ENCODE results near the gene MYBL2. TPM values are rescaled to one million over a fixed set of nuclear protein-coding genes. Genes with fewer than 3 reads are reported as not detected.

Gene MYBL2
- total RNA-seq, 1 experiment from 2014 or later, result 138 TPM

- ATAC-seq, result no peak; the same call in 1 of the 2 replicates
- POLR2A ChIA-PET, result no interaction called here
Measured at GRCh38 chr20:43681468-43681942, 14.6 kb downstream of the MYBL2 start.

GRCh38 chr20:43681991-43682410, 15.1 kb downstream of the MYBL2 start:
- ChIA-PET CTCF (interaction anchor here (0.6 kb wide), 1 partner anchor 1730 kb away, joined by 6 read pairs; no protein-coding TSS in a partner anchor), POLR2A (no interaction called here)
- no TSS peak for BruUV-seq (replicated peaks)
- TF ChIP-seq CTCF (IDR thresholded peaks at IDR 0.05), result no peak
- no peak for TF ChIP-seq SIN3A (IDR thresholded peaks at IDR 0.05; ENCODE audit: borderline replicate concordance, insufficient read depth, low read depth, low read length)
- TF ChIP-seq POLR2AphosphoS5 (IDR thresholded peaks at IDR 0.05; ENCODE audit: low read depth, low read length), result no peak
- TF ChIP-seq REST (IDR thresholded peaks at IDR 0.05; ENCODE audit: insufficient read depth in 1 of 2, low read depth in 2 of 2, low read length in 1 of 2), result no peak
- TF ChIP-seq TCF7L2 (IDR thresholded peaks at IDR 0.05; ENCODE audit: low read depth, low read length), result no peak
- intact Hi-C loops (cut with micrococcal nuclease; ENCODE audit: unreplicated experiment) (no loop called here), in situ Hi-C loops (cut with HindIII; ENCODE audit: low pct_unique_long_range_greater_than_20kb, low sequenced_read_pairs) (no loop called here)
- Histone ChIP-seq H3K9me3 (ENCODE audit: control insufficient read depth, insufficient read depth, low read depth, low read length) (no peaks in the 10 kb centered on the region), H3K36me3 (ENCODE audit: control insufficient read depth, insufficient read depth, low read length) (no peaks in the 10 kb centered on the region), H3K4me1 (ENCODE audit: control insufficient read depth, insufficient read depth, low read length) (no peaks in the 10 kb centered on the region), H3K27ac (ENCODE audit: low read length) (no peak overlapping the region), H3K4me3 (ENCODE audit: low read depth in 2 of 2, low read length in 2 of 2) (no peak overlapping the region), H3K27me3 (ENCODE audit: control insufficient read depth, insufficient read depth, low read length) (no peaks in the 10 kb centered on the region)
- no peak for DNase-seq (ENCODE audit: low read depth, low spot score)
- no peak for ATAC-seq

More at GRCh38 chr20:43681468-43681942, 14.6 kb downstream of the MYBL2 start:
- in situ Hi-C loops (cut with HindIII; ENCODE audit: low pct_unique_long_range_greater_than_20kb, low sequenced_read_pairs), result no loop called here
- DNase-seq (ENCODE audit: low read depth, low spot score), result no peak
- H3K27me3 ChIP-seq (ENCODE audit: control insufficient read depth, insufficient read depth, low read length), result no peaks in the 10 kb centered on the region
- no peaks in the 10 kb centered on the region for H3K9me3 ChIP-seq (ENCODE audit: control insufficient read depth, insufficient read depth, low read depth, low read length)
- no TSS peak for BruUV-seq (replicated peaks)
- H3K36me3 ChIP-seq (ENCODE audit: control insufficient read depth, insufficient read depth, low read length), result no peaks in the 10 kb centered on the region
- CTCF ChIA-PET, result interaction anchor here (0.5 kb wide), 1 partner anchor 88 kb away, joined by 4 read pairs; no protein-coding TSS in a partner anchor
- no peaks in the 10 kb centered on the region for H3K4me1 ChIP-seq (ENCODE audit: control insufficient read depth, insufficient read depth, low read length)
- intact Hi-C loops (cut with micrococcal nuclease; ENCODE audit: unreplicated experiment), result no loop called here
- H3K4me3 ChIP-seq (ENCODE audit: low read depth in 2 of 2, low read length in 2 of 2), result no peak overlapping the region
- no peak overlapping the region for H3K27ac ChIP-seq (ENCODE audit: low read length)
- no peak for TF ChIP-seq REST (IDR thresholded peaks at IDR 0.05; ENCODE audit: insufficient read depth in 1 of 2, low read depth in 2 of 2, low read length in 1 of 2)
- TF ChIP-seq POLR2AphosphoS5 (IDR thresholded peaks at IDR 0.05; ENCODE audit: low read depth, low read length), result no peak
- no peak for TF ChIP-seq SIN3A (IDR thresholded peaks at IDR 0.05; ENCODE audit: borderline replicate concordance, insufficient read depth, low read depth, low read length)
- no peak for TF ChIP-seq TCF7L2 (IDR thresholded peaks at IDR 0.05; ENCODE audit: low read depth, low read length)
